ENCODE data around the gene LASP1.

Gene LASP1

DNA sequence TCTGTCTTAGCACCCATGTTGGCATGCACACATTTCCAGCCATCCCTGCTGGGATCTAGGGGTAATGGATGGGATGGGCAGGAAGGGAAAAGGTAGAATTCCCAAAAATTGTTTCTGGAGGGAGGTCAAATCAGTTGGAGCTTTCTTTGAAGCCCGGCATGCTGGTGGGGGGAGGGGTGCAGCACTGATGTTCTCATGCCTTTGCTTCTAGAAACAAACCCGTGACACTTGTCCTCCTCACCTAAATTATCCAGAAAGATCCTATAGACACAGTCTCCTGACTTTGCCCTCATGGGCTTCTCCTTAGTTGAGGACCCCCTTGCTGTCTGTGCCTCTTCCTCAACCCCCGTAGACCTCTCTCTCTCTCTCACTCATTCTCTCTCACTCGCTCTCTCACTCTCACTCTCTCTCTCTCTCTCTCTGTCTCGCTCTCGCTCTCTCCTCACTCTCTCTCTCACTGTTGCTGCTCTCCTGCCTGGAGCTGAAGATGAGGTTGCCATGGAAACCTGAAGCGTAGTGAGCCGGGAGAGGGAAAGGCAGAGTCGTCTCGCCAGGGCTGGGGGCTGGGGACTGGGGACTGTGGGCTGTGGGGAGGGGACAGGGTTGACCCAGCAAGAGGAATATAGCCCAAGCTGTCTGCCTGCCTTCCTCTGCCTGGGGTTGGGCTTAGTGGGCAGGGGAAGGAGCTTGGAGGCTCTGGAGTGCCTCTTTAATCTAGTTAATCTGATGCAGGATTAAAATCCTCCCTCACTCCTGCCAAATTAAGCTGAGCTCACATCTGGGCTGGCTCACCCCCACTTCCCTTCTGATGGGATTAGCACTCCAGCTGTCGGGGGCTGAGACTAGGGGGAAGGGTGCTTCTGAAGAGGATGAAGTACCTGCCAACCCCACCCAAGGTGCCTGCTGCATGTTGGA is 16.1 kb downstream of the LASP1 start:
- H3K9me3 ChIP-seq (ENCODE audit: insufficient read depth, low read length) = no peaks in the 10 kb centered on the region
- no peak overlapping the region for H3K4me3 ChIP-seq (ENCODE audit: insufficient read length, low read depth)
- H3K9ac ChIP-seq (ENCODE audit: insufficient read length, low read depth) = peak overlapping the region; percentile 68
- DNase-seq (ENCODE audit: low read depth, low spot score) = no peak
- H3K27me3 ChIP-seq (ENCODE audit: insufficient read depth, insufficient read length) = no peaks in the 10 kb centered on the region
- TF ChIP-seq YY1 (IDR thresholded peaks at IDR 0.05; ENCODE audit: insufficient read depth, insufficient read length) = no peak
- TF ChIP-seq SUZ12 (IDR thresholded peaks at IDR 0.05; ENCODE audit: extremely low read depth, insufficient read depth, insufficient read length) = no peak
- no peak for TF ChIP-seq ZNF274 (IDR thresholded peaks at IDR 0.05; ENCODE audit: low read depth, low read length)
- peaks cover 42% of the 10 kb centered on the region for H3K4me1 ChIP-seq (ENCODE audit: insufficient read depth, insufficient read length)
- peaks cover 86% of the 10 kb centered on the region for H3K36me3 ChIP-seq (ENCODE audit: insufficient read depth, insufficient read length, low read length)

DNA sequence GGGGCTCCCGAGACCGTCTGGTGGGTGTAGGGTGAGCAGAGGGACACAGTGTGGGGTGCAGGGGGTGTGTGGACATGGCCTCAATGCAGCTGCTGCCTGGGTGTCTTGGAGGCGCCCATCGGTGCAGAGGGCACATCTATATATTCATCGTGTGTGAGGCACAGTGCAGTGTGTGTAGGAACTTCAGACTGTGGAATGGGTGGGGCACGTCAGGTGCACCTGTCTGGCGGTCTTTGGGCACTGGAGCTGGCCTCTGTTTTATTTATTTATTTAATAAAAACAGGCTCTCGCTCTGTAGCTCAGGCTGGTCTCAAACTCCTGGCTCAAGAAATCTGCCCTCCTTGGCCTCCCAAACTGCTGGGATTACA is 16.8 kb downstream of the LASP1 start:
- H3K4me3 ChIP-seq (ENCODE audit: insufficient read length, low read depth) = no peak overlapping the region
- DNase-seq (ENCODE audit: low read depth, low spot score) = no peak
- peak overlapping the region; percentile 68 for H3K9ac ChIP-seq (ENCODE audit: insufficient read length, low read depth)
- peaks cover 38% of the 10 kb centered on the region for H3K4me1 ChIP-seq (ENCODE audit: insufficient read depth, insufficient read length)
- peaks cover 86% of the 10 kb centered on the region for H3K36me3 ChIP-seq (ENCODE audit: insufficient read depth, insufficient read length, low read length)
- H3K9me3 ChIP-seq (ENCODE audit: insufficient read depth, low read length) = no peaks in the 10 kb centered on the region
- no peaks in the 10 kb centered on the region for H3K27me3 ChIP-seq (ENCODE audit: insufficient read depth, insufficient read length)
- TF ChIP-seq ZNF274 (IDR thresholded peaks at IDR 0.05; ENCODE audit: low read depth, low read length) (no peak), YY1 (IDR thresholded peaks at IDR 0.05; ENCODE audit: insufficient read depth, insufficient read length) (no peak)

DNA sequence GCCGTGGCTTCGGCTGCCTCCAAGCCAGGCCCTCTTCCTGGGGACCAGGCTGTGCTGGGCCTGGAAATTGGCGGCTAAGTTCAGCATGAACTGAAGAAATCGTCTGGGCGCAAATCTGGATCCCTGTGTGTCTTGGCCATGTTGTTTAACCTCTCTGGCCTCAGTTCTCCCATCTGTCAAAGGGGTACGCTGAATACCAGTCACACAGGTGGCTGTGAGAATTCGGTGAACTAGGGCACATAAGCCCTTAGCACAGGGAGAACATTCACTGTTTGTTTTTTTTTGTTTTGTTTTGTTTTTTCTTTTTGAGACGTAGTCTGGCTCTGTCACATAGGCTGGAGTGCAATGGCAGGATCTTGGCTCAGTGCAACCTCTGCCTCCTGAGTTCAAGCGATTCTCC is 19.0 kb downstream of the LASP1 start:
- Histone ChIP-seq H3K9ac (ENCODE audit: insufficient read length, low read depth) (no peak overlapping the region), H3K27me3 (ENCODE audit: insufficient read depth, insufficient read length) (no peaks in the 10 kb centered on the region), H3K36me3 (ENCODE audit: insufficient read depth, insufficient read length, low read length) (peaks cover 87% of the 10 kb centered on the region), H3K4me3 (ENCODE audit: insufficient read length, low read depth) (no peak overlapping the region), H3K4me1 (ENCODE audit: insufficient read depth, insufficient read length) (peaks cover 37% of the 10 kb centered on the region), H3K9me3 (ENCODE audit: insufficient read depth, low read length) (no peaks in the 10 kb centered on the region)
- TF ChIP-seq YY1 (IDR thresholded peaks at IDR 0.05; ENCODE audit: insufficient read depth, insufficient read length) = no peak
- no peak for TF ChIP-seq ZNF274 (IDR thresholded peaks at IDR 0.05; ENCODE audit: low read depth, low read length)
- no peak for TF ChIP-seq SUZ12 (IDR thresholded peaks at IDR 0.05; ENCODE audit: extremely low read depth, insufficient read depth, insufficient read length)
- DNase-seq (ENCODE audit: low read depth, low spot score) = no peak

DNA sequence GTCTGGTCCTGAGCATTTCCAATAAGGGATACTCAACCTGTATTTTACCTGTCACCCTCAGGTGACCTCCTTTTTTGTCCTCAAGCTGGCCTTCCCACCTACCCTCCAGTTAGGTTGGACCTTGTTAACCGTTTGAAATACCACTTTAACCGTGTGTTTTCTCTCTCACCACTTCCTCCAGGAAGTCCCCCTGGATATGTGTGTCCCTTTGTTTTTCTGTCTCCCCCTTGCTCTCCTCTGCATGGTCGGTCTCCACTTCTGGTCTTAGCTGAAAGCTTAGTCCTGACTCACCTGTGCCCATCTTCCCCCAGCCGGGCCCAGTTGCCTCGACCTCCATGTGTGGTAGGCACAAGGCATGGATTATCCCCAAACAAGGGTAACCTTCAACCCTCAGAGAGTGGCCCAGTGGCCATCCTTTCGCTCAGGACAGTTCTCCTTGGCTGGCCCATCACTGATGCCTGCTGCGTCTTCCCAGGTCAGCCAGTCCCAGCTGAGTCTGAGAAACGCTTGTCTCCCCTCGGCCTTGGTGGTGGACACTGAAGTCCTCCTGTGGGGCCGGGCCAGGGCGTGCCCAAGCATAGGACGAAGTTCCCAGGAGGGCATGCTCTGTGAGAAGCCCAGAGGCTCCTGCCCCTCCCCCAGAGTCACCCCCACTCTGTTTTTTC is 20.0 kb downstream of the LASP1 start:
- peaks cover 95% of the 10 kb centered on the region for H3K36me3 ChIP-seq (ENCODE audit: insufficient read depth, insufficient read length, low read length)
- TF ChIP-seq ZNF274 (IDR thresholded peaks at IDR 0.05; ENCODE audit: low read depth, low read length) (no peak), YY1 (IDR thresholded peaks at IDR 0.05; ENCODE audit: insufficient read depth, insufficient read length) (no peak), SUZ12 (IDR thresholded peaks at IDR 0.05; ENCODE audit: extremely low read depth, insufficient read depth, insufficient read length) (no peak)

DNA sequence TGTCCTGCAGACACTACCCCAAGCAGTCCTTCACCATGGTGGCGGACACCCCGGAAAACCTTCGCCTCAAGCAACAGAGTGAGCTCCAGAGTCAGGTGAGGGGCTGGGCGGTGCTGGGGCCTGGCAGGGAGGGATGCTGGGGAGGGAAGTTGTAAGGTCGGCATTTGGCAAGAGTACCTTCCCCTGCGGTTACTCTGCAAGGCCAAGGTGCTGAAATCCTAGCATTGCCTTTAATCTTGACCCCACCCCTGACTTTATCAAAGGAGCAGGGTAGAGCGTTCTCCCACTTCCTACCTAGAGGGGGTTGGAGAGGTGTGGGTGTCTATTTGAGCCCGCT is 20.5 kb downstream of the LASP1 start:
- Histone ChIP-seq H3K9ac (ENCODE audit: insufficient read length, low read depth) (no peak overlapping the region), H3K36me3 (ENCODE audit: insufficient read depth, insufficient read length, low read length) (peaks cover 95% of the 10 kb centered on the region), H3K4me1 (ENCODE audit: insufficient read depth, insufficient read length) (peaks cover 30% of the 10 kb centered on the region)

More for the DNA sequence above, 20.0 kb downstream of the LASP1 start:
- no peaks in the 10 kb centered on the region for H3K9me3 ChIP-seq (ENCODE audit: insufficient read depth, low read length)
- DNase-seq (ENCODE audit: low read depth, low spot score) = no peak
- H3K4me1 ChIP-seq (ENCODE audit: insufficient read depth, insufficient read length) = peaks cover 35% of the 10 kb centered on the region
- H3K4me3 ChIP-seq (ENCODE audit: insufficient read length, low read depth) = no peak overlapping the region
- H3K27me3 ChIP-seq (ENCODE audit: insufficient read depth, insufficient read length) = no peaks in the 10 kb centered on the region
- no peak overlapping the region for H3K9ac ChIP-seq (ENCODE audit: insufficient read length, low read depth)

DNA sequence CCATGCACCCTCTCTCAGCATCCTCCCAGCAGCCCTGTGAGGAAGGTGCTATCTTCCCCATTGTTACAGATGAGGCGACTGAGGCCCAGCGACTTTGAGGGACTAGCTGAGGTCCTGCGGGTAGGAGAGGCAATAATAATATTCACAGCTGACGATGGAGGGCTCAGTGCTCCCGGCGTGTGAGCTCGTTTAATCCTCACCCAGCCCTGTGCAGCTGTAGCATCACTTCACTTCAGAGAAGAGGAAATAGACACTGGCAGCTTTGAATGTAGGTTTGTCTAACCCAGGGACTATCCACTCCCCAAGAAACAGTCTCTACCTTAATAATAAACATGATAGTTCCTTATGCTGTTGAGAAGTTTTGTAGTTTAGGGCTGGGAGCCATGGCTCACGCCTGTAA is 21.6 kb downstream of the LASP1 start:
- no peaks in the 10 kb centered on the region for H3K9me3 ChIP-seq (ENCODE audit: insufficient read depth, low read length)
- DNase-seq (ENCODE audit: low read depth, low spot score) = no peak
- peaks cover 26% of the 10 kb centered on the region for H3K4me1 ChIP-seq (ENCODE audit: insufficient read depth, insufficient read length)
- H3K27me3 ChIP-seq (ENCODE audit: insufficient read depth, insufficient read length) = no peaks in the 10 kb centered on the region
- peaks cover 94% of the 10 kb centered on the region for H3K36me3 ChIP-seq (ENCODE audit: insufficient read depth, insufficient read length, low read length)
- no peak overlapping the region for H3K9ac ChIP-seq (ENCODE audit: insufficient read length, low read depth)
- no peak overlapping the region for H3K4me3 ChIP-seq (ENCODE audit: insufficient read length, low read depth)
- TF ChIP-seq SUZ12 (IDR thresholded peaks at IDR 0.05; ENCODE audit: extremely low read depth, insufficient read depth, insufficient read length) (no peak), YY1 (IDR thresholded peaks at IDR 0.05; ENCODE audit: insufficient read depth, insufficient read length) (no peak), ZNF274 (IDR thresholded peaks at IDR 0.05; ENCODE audit: low read depth, low read length) (no peak)

More for the DNA sequence above, 20.5 kb downstream of the LASP1 start:
- TF ChIP-seq YY1 (IDR thresholded peaks at IDR 0.05; ENCODE audit: insufficient read depth, insufficient read length) (no peak), ZNF274 (IDR thresholded peaks at IDR 0.05; ENCODE audit: low read depth, low read length) (no peak), SUZ12 (IDR thresholded peaks at IDR 0.05; ENCODE audit: extremely low read depth, insufficient read depth, insufficient read length) (no peak)
- H3K27me3 ChIP-seq (ENCODE audit: insufficient read depth, insufficient read length) = no peaks in the 10 kb centered on the region
- DNase-seq (ENCODE audit: low read depth, low spot score) = no peak
- H3K9me3 ChIP-seq (ENCODE audit: insufficient read depth, low read length) = no peaks in the 10 kb centered on the region
- no peak overlapping the region for H3K4me3 ChIP-seq (ENCODE audit: insufficient read length, low read depth)

DNA sequence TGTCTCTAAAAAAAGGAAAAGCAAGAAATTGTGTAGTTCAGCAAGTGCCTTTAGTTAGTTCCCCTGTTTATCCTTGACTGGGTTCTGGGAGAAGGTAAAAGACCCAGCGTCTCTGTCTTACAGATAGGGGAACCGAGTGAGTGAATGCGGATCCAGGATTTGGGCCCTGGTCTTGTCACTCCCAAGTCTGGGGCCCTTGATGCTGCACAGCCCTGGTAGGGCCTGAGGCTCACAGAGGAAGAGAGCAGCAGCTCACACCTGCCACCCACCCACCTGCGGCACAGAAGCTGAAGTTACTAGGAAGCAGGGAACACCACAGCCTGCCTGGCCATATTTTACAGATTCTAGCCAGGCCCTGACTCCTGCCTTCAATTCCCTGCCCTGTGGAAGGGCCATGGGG is 22.2 kb downstream of the LASP1 start:
- Histone ChIP-seq H3K4me1 (ENCODE audit: insufficient read depth, insufficient read length) (peaks cover 31% of the 10 kb centered on the region), H3K27me3 (ENCODE audit: insufficient read depth, insufficient read length) (no peaks in the 10 kb centered on the region), H3K36me3 (ENCODE audit: insufficient read depth, insufficient read length, low read length) (peaks cover 94% of the 10 kb centered on the region), H3K4me3 (ENCODE audit: insufficient read length, low read depth) (no peak overlapping the region), H3K9ac (ENCODE audit: insufficient read length, low read depth) (no peak overlapping the region), H3K9me3 (ENCODE audit: insufficient read depth, low read length) (no peaks in the 10 kb centered on the region)
- no peak for DNase-seq (ENCODE audit: low read depth, low spot score)
- TF ChIP-seq SUZ12 (IDR thresholded peaks at IDR 0.05; ENCODE audit: extremely low read depth, insufficient read depth, insufficient read length) (no peak), ZNF274 (IDR thresholded peaks at IDR 0.05; ENCODE audit: low read depth, low read length) (no peak), YY1 (IDR thresholded peaks at IDR 0.05; ENCODE audit: insufficient read depth, insufficient read length) (no peak)

Data from NT2/D1 (cell line).